DMS 273 (cell line): ENCODE results near the gene GFER.
"Not testable (repeated sequence)": the region's sequence is repeated elsewhere in the genome, so short reads cannot be mapped to it uniquely, and the experiment has no call there.

Experiments used
- DNase-seq: peaks from one replicate; lab custom pipeline; 2025; ENCODE audit not compliant: unreplicated experiment; lab: John Stamatoyannopoulos, UW

Gene GFER

GRCh38 chr16:1957434-1958142 is 26.4 kb upstream of the GFER start:
- not testable (repeated sequence) for DNase-seq

GRCh38 chr16:1958143-1958491 is 25.9 kb upstream of the GFER start:
- DNase-seq: not testable (repeated sequence)

GRCh38 chr16:1958715-1959268 is 25.2 kb upstream of the GFER start:
- no peak for DNase-seq

- peak; percentile 98 for DNase-seq
These were observed 24.5 kb upstream of the GFER start, which contains the start of gene NDUFB10 for GRCh38 chr16:1959269-1960039. TSS of gene NDUFB10 (plus strand) at chr16:1959538. CDS start at chr16:1959625, 87 bp downstream.

- DNase-seq: peak; percentile 96
These were observed 23.0 kb upstream of the GFER start for GRCh38 chr16:1960665-1961630.

GRCh38 chr16:1961651-1962067 is 22.3 kb upstream of the GFER start:
- DNase-seq: peak; percentile 91

GRCh38 chr16:1962161-1963153 is 21.5 kb upstream of the GFER start:
- peak; percentile 52 for DNase-seq

GRCh38 chr16:1963806-1964505 is 20.0 kb upstream of the GFER start:
- DNase-seq: peak; percentile 68

- DNase-seq: peak; percentile 99
These were observed 19.2 kb upstream of the GFER start, which contains the start of gene RPS2 for GRCh38 chr16:1964506-1965395. TSS of gene RPS2 (minus strand) at chr16:1964826. CDS start at chr16:1964625, 201 bp downstream.

- peak; percentile 55 for DNase-seq
These were observed 18.5 kb upstream of the GFER start for GRCh38 chr16:1965396-1966001.

- no peak for DNase-seq
These were observed 17.5 kb upstream of the GFER start, which contains the start of gene RNF151 for GRCh38 chr16:1966460-1966859. TSS of gene RNF151 (plus strand) at chr16:1966856. CDS start at chr16:1966882, 26 bp downstream.

GRCh38 chr16:1968146-1968953 is 15.6 kb upstream of the GFER start:
- DNase-seq: no peak

- peak; percentile 98 for DNase-seq
These were observed 12.1 kb upstream of the GFER start, which contains the start of gene TBL3 for GRCh38 chr16:1971796-1972489. TSS of gene TBL3 (plus strand) at chr16:1972053. CDS start at chr16:1972165, 112 bp downstream.

- DNase-seq: peak; percentile 68
These were observed 11.5 kb upstream of the GFER start for GRCh38 chr16:1972490-1972877.

GRCh38 chr16:1973461-1974156 is 10.4 kb upstream of the GFER start:
- DNase-seq: no peak
